ENCODE results near the gene SCUBE1. TPM values are rescaled to one million over a fixed set of nuclear protein-coding genes. Genes with fewer than 3 reads are reported as not detected.

SCUBE1 gene
- polyA plus RNA-seq, 1 experiment: not detected

DNA sequence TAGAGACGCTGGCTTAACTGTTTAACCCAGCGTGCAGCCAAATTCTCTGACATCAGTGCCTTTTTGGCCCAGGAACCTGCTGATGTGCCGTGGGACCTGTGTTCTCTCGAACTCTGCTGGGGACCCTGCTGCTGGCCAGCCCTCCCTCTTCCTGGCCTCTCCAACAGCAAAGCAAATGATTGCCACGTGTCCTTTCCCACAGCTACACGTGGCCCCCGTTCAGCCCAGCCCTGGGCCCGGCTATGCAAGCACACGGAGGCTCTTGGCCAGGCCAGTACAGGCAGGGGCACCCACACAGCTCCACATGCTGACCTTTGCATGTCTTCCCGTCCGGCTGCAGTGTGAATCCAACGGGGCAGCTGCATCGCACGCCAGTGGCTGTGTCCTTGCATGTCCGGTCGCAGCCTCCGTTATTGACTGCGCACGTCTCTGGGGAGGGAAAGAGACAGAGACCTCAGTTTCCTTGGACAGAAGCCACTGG, 104.6 kb downstream of the SCUBE1 start:
- CTCF ChIA-PET: interaction anchor here (1.0 kb wide), 1 partner anchor 147 kb away, joined by 3 read pairs; no protein-coding TSS in a partner anchor
- Histone ChIP-seq H3K27me3 (ENCODE audit: control insufficient read depth, insufficient read depth, low read length) (peaks cover 5% of the 10 kb centered on the region), H3K36me3 (ENCODE audit: control insufficient read depth, insufficient read depth, low read length) (no peaks in the 10 kb centered on the region), H3K4me3 (ENCODE audit: low read depth, low read length) (no peak overlapping the region)
- POLR2A ChIA-PET: no interaction called here
- TF ChIP-seq, protein P1, sequence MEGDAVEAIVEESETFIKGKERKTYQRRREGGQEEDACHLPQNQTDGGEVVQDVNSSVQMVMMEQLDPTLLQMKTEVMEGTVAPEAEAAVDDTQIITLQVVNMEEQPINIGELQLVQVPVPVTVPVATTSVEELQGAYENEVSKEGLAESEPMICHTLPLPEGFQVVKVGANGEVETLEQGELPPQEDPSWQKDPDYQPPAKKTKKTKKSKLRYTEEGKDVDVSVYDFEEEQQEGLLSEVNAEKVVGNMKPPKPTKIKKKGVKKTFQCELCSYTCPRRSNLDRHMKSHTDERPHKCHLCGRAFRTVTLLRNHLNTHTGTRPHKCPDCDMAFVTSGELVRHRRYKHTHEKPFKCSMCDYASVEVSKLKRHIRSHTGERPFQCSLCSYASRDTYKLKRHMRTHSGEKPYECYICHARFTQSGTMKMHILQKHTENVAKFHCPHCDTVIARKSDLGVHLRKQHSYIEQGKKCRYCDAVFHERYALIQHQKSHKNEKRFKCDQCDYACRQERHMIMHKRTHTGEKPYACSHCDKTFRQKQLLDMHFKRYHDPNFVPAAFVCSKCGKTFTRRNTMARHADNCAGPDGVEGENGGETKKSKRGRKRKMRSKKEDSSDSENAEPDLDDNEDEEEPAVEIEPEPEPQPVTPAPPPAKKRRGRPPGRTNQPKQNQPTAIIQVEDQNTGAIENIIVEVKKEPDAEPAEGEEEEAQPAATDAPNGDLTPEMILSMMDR (IDR thresholded peaks at IDR 0.05; ENCODE audit: insufficient read depth, low read depth, low read length): no peak
- no peak for DNase-seq (ENCODE audit: low read depth)

DNA sequence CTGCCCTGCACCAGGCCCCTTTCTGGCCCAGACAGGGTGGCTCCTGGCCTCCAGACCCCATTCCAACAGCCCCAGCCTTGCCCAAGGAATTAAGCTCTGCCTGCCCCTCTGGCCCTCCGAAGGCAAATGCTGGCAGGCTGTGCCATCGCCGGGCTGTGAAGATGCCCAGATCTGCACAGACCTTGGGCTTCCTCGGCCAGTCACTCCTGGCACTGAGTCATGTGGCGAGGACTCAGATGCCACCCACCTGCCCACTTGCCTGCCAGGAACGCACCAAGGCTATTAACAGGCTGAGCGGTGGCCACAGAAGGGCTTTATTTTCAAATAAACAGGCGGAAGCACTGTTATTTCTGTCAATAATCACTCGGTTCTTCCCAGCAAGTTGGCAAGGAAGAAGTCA, 105.9 kb downstream of the SCUBE1 start:
- Histone ChIP-seq H3K27me3 (ENCODE audit: control insufficient read depth, insufficient read depth, low read length) (peaks cover 5% of the 10 kb centered on the region), H3K36me3 (ENCODE audit: control insufficient read depth, insufficient read depth, low read length) (no peaks in the 10 kb centered on the region), H3K4me3 (ENCODE audit: low read depth, low read length) (no peak overlapping the region)
- ChIA-PET CTCF (interaction anchor here (1.0 kb wide), 1 partner anchor 149 kb away, joined by 3 read pairs; no protein-coding TSS in a partner anchor), POLR2A (no interaction called here)
- no peak for DNase-seq (ENCODE audit: low read depth)
- TF ChIP-seq, protein P1 (IDR thresholded peaks at IDR 0.05; ENCODE audit: insufficient read depth, low read depth, low read length): no peak

DNA sequence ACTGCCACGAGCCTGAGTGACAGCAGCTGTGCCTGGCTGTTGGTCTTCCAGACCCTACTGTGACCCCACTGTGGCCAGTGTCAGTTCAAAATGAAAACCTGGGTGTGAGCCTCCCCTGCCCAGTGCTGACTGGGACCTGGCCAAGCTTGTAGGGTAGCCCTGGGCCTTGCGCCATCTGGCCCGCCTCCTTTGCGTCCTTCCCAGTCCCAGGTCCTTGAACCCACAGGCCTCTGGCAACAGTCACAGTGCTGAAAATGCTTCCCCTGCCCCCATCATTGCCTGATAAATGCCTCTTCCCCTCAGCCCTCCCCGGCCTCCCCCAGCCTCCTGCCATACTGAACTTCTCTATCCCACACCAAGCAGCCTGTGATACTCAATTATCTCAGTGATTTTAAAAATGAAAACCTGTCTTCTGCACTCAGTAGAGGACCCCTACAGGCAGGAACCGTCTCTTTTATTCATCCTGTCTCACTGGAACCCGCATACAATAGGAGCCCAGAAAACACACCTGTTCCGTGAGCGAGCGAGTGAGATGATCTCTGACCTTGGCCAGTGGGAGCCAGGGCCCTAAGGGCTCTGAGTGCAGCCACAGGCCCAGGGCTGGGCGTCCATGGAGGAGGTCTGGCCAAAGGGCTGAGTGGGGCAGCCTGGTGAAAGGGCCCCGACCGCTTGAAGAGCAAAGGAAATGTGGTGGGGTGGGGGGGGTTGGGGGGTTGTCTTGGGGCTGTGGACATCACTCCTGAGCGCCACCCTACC, 106.6 kb downstream of the SCUBE1 start:
- Histone ChIP-seq H3K36me3 (ENCODE audit: control insufficient read depth, insufficient read depth, low read length) (no peaks in the 10 kb centered on the region), H3K4me3 (ENCODE audit: low read depth, low read length) (no peak overlapping the region), H3K27me3 (ENCODE audit: control insufficient read depth, insufficient read depth, low read length) (peaks cover 5% of the 10 kb centered on the region)
- CTCF ChIA-PET: no interaction called here
- POLR2A ChIA-PET: no interaction called here
- no peak for DNase-seq (ENCODE audit: low read depth)
- TF ChIP-seq, protein P1 (IDR thresholded peaks at IDR 0.05; ENCODE audit: insufficient read depth, low read depth, low read length): no peak

DNA sequence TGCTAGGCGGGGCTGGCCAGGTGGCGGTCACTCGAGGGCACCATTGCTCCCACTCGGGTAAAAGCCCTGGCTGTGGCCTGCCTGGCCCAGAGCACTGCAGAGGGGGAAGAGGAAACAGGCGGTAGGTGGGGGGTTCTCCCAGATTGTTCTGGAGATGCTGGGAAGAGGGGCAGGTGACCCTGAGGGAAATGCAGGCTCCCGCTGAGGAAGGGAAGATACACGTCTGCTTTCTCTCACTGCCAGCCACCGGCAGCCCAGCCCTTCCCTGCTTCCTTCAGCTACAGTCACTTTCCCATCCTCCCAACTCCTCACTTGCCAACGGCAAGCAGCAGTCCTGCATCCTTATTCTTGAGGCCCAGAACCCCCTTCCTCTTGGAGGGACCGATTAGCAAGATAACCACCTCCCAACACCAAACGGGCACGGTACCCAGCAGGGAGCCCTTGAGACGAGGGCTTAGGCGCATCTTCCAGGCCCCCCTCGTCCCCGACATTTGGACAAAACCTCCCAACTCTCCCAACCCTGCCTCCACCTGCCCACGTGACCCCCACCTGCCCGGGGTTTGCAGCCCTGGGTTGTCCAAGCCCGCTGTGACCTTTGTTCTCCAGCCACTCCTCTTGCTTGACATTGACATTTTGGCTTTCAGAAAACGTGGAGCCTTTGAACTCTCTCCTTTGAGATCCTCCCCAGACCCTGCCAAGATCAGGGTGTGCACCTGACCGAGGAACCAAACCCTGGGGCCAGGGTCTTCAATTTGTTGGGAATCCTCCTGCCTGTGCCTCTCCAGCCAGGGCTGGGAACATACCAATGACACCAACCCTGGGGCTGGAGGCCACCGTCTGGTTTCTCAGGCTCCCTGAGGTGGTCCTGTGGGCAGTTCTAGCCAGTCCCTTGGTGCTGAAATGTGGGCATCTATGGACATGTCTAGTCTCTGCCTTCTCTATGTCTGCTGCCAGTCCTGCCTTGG, 107.4 kb downstream of the SCUBE1 start:
- no peak for DNase-seq (ENCODE audit: low read depth)
- Histone ChIP-seq H3K4me3 (ENCODE audit: low read depth, low read length) (no peak overlapping the region), H3K36me3 (ENCODE audit: control insufficient read depth, insufficient read depth, low read length) (no peaks in the 10 kb centered on the region), H3K27me3 (ENCODE audit: control insufficient read depth, insufficient read depth, low read length) (peaks cover 5% of the 10 kb centered on the region)
- ChIA-PET POLR2A (no interaction called here), CTCF (no interaction called here)
- TF ChIP-seq, protein P1 (IDR thresholded peaks at IDR 0.05; ENCODE audit: insufficient read depth, low read depth, low read length): no peak

Data from BJ (cell line).